Activated CD8-positive, alpha-beta memory T cell treated with anti-CD3 and anti-CD28 coated beads, Interleukin-2, amount 10 ng/mL, durations not matched to agents 7 days and 5 days (primary cell): ENCODE measurements around the gene CXorf38. TPM values are rescaled to one million over a fixed set of nuclear protein-coding genes. Genes with fewer than 3 reads are reported as not detected.
A peak's percentile ranks its signal among the peaks of the same experiment; 100 is the strongest.

ENCODE experiments used
- ATAC-seq: fragments of 150-1000 bp; cut with Tn5 transposase; one replicate; pipeline ENCODE4 v1.10.0; 2021; ENCODE audit warnings: moderate library complexity
- CTCF ChIA-PET: fragments of 350-600 bp; sonication (Branson Sonifier 250); formaldehyde crosslinking; loops from one replicate; lab custom pipeline; 2021; ENCODE audit warnings: antibody characterized with exemption; lab: Charles Lee
- DNase-seq: peaks from one replicate; pipeline ENCODE4 v3.0.0-alpha.2; 2020
- H3K27ac Mint-ChIP-seq: one replicate; pipeline ENCODE4 v1.8.0; 2021; ENCODE audit warnings: mild to moderate bottlenecking, mixed read lengths
- H3K27me3 Mint-ChIP-seq: one replicate; pipeline ENCODE4 v1.8.0; 2021; ENCODE audit warnings: mixed read lengths
- H3K36me3 Mint-ChIP-seq: one replicate; pipeline ENCODE4 v1.8.0; 2021; ENCODE audit warnings: mild to moderate bottlenecking, mixed read lengths
- H3K4me1 Mint-ChIP-seq: one replicate; pipeline ENCODE4 v1.8.0; 2021; ENCODE audit warnings: mixed read lengths
- H3K4me3 Mint-ChIP-seq: one replicate; pipeline ENCODE4 v1.8.0; 2021; ENCODE audit warnings: mild to moderate bottlenecking, moderate library complexity, mixed read lengths
- H3K9me3 Mint-ChIP-seq: one replicate; pipeline ENCODE4 v1.8.0; 2022; ENCODE audit warnings: low read depth, mixed read lengths
- total RNA-seq, 2 experiments: library from RNA; stranded (reverse); gene quantifications; one replicate each; pipeline ENCODE4 v1.2.3, GENCODE V29; 2021

The CXorf38 gene
- total RNA-seq, 2 experiments from 2014 or later: 22.8 to 23.7 TPM

DNA sequence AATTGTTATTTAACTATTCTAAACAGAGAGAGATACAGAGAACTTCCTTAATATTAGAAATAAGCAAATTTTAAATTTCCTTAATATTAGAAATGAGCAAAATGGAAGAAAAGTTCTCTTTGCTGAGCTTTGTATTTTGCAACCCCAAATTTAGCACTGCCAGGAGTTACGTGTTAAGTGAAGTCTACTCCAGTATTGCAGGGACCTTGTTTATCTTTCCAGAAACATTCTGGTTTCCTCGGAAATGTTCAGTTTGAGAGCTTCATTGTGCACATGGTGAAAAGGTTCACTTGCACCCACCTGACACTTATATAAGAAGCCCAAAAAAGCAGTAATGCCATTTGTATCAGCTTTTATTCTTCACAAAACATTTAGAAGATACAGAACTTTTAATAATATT lies 6.2 kb upstream of the CXorf38 start:
- CTCF ChIA-PET: interaction anchor here (1.5 to 5.2 kb wide), 2 partner anchors 13 to 140 kb away, joined by 5 to 39 read pairs; no protein-coding TSS in a partner anchor
- ATAC-seq (no peak), DNase-seq (no peak)
- peaks cover 2% of the 10 kb centered on the region for H3K4me1 Mint-ChIP-seq
- no peaks in the 10 kb centered on the region for H3K27me3 Mint-ChIP-seq
- H3K9me3 Mint-ChIP-seq: no peaks in the 10 kb centered on the region
- peaks cover 17% of the 10 kb centered on the region for H3K36me3 Mint-ChIP-seq
- no peak overlapping the region for H3K4me3 Mint-ChIP-seq
- H3K27ac Mint-ChIP-seq: no peak overlapping the region

GRCh38 chrX:40652664-40653063 lies 5.3 kb upstream of the CXorf38 start:
- Mint-ChIP-seq H3K4me3 (no peak overlapping the region), H3K9me3 (no peaks in the 10 kb centered on the region), H3K4me1 (peaks cover 3% of the 10 kb centered on the region), H3K36me3 (peaks cover 17% of the 10 kb centered on the region), H3K27ac (no peak overlapping the region), H3K27me3 (no peaks in the 10 kb centered on the region)
- no peak for ATAC-seq
- CTCF ChIA-PET: interaction anchor here (1.1 to 5.2 kb wide), 4 partner anchors 77 to 438 kb away, joined by 3 to 39 read pairs (median 3); no protein-coding TSS in a partner anchor
- no peak for DNase-seq

- ATAC-seq: no peak
- Mint-ChIP-seq H3K4me3 (no peak overlapping the region), H3K36me3 (peaks cover 13% of the 10 kb centered on the region), H3K27me3 (no peaks in the 10 kb centered on the region), H3K9me3 (no peaks in the 10 kb centered on the region), H3K4me1 (peaks cover 3% of the 10 kb centered on the region), H3K27ac (peak overlapping the region; percentile 52)
- peak; percentile 75 for DNase-seq
- CTCF ChIA-PET: interaction anchor here (0.6 to 5.2 kb wide), 26 partner anchors 9 to 682 kb away, joined by 3 to 39 read pairs (median 3); partner anchors contain the start of genes DDX3X and MED14
Observed at GRCh38 chrX:40651620-40652223, 4.4 kb upstream of the CXorf38 start.

DNA sequence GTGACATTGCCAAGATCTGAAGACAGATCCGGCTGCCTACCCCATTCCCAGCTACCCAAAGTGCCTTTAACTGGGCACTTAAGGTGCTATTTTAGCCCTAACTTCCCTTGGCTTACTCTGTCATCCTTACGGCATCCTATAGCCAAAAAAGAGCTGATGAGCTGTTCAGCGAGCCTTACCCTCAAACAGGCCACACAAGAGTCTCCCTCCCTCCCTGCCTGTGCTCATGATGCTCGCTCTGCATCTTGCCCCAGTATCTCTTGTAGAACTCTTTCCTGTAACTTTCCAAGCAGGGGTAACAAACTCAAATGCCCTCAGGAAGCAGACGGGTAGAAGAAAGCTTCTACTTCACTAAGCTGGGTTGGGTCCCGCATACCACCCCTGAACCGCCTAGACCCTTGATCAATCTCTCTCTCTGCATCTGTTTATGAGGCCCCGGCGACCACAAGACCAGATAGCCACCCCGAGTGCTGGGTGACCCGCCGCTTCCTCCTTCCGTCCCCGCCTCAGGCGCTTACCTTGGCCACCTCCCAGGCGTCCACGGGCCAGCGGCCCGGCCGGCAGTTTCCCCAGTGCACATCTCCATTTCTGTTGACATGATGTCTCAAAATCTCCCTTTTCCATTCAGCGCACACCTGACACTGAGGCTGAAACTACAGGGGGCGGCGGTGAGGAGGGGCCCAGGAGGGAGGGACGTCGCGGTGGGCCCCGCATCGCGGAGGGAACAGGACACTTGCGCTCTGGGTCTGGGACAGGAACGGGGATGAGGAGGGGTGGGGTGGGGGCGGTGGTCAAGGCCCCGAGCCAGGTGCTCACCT lies 663 bp downstream of the CXorf38 start:
- peak; percentile 22 for ATAC-seq

DNA sequence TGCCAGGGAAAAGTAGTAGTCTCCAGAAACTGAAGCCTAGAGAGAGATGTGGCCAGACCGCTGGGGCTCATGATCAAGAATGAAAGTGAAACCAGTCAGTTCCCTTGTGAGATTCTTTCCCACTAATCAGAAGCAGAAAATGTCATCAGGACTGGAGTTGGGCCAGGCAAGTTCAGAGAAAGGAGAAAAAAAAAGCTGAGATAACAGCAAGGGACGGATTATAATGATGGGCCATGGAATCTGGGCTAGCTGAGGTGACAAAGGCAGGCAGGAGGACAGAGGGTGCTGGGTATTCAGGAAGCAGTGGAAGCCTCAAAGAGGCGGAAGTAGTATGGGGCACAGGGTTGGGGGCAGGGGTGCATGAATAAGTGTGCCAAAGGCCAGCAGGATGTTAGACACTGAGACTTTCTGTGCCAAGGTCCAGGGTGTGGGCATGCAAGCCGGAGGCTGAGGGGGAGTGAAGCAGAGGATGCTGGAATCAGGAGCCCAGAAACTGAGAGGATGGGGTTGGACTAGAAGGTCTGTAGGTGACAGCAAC lies 2.5 kb downstream of the CXorf38 start:
- no peaks in the 10 kb centered on the region for H3K27me3 Mint-ChIP-seq
- H3K4me1 Mint-ChIP-seq: peaks cover 16% of the 10 kb centered on the region
- H3K36me3 Mint-ChIP-seq: peaks cover 24% of the 10 kb centered on the region
- H3K4me3 Mint-ChIP-seq: peak overlapping the region; percentile 90
- DNase-seq (peak; percentile 68), ATAC-seq (peak; percentile 57)
- CTCF ChIA-PET: no interaction called here
- peak overlapping the region; percentile 99 for H3K27ac Mint-ChIP-seq
- H3K9me3 Mint-ChIP-seq: no peaks in the 10 kb centered on the region

More for the DNA sequence above, 663 bp downstream of the CXorf38 start:
- Mint-ChIP-seq H3K4me3 (peak overlapping the region; percentile 90), H3K9me3 (no peaks in the 10 kb centered on the region), H3K27me3 (no peaks in the 10 kb centered on the region), H3K27ac (peak overlapping the region; percentile 95), H3K36me3 (peaks cover 27% of the 10 kb centered on the region), H3K4me1 (peaks cover 17% of the 10 kb centered on the region)
- DNase-seq: peak; percentile 63
- CTCF ChIA-PET: interaction anchor here (0.8 to 1.9 kb wide), 3 partner anchors 103 to 147 kb away, joined by 3 to 5 read pairs (median 4); no protein-coding TSS in a partner anchor

- DNase-seq (no peak), ATAC-seq (no peak)
- CTCF ChIA-PET: no interaction called here
- Mint-ChIP-seq H3K4me3 (peak overlapping the region; percentile 90), H3K27ac (peak overlapping the region; percentile 99), H3K9me3 (no peaks in the 10 kb centered on the region), H3K27me3 (no peaks in the 10 kb centered on the region), H3K36me3 (peaks cover 26% of the 10 kb centered on the region), H3K4me1 (peaks cover 16% of the 10 kb centered on the region)
Observed at GRCh38 chrX:40644176-40644575, 3.2 kb downstream of the CXorf38 start.

DNA sequence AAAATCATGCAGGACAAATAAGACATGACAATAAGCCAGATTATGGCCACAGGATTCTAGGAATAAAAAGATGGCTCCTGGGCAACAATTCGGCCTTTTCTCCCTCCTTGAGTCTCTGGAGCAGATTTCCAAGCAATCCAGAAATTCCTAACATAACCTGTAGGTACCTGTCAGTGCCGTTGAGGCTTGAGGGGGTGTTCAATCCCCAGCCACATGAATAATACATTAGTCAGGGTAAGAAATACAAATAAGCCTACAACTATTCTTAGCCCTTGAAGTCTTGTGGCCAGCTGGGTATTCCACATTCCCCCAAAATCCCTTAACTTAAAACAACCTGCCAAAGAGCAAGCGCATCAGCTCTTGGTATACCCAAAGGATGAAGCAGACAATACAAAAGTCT lies 9.7 kb downstream of the CXorf38 start:
- CTCF ChIA-PET: interaction anchor here (0.9 kb wide), 2 partner anchors 43 to 94 kb away, joined by 3 read pairs; no protein-coding TSS in a partner anchor

DNA sequence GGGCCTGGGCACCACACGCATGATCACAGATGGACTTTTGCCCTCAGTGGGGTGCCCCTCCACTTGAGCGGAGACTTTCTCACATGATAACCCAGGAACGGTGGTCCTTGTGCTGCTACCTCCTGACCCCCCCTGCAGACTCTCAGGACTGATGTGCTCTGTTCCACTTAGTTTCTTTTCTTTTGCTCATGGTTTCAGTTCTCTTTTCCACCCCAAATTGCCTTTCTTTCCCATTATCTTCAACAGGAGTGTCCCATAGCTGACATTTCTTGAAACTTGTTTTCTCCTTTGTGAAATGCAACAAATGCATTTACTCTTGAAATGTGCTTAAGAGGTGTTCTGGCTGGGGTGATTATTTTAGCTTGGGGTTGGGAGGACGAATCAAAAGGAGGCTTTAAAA lies 15.2 kb downstream of the CXorf38 start:
- H3K27me3 Mint-ChIP-seq: no peaks in the 10 kb centered on the region
- no peak for ATAC-seq
- peaks cover 4% of the 10 kb centered on the region for H3K4me1 Mint-ChIP-seq
- H3K4me3 Mint-ChIP-seq: no peak overlapping the region
- peaks cover 36% of the 10 kb centered on the region for H3K36me3 Mint-ChIP-seq
- no peak overlapping the region for H3K27ac Mint-ChIP-seq
- CTCF ChIA-PET: interaction anchor here (1.2 kb wide), 1 partner anchor 19 kb away, joined by 3 read pairs; no protein-coding TSS in a partner anchor
- DNase-seq: no peak
- H3K9me3 Mint-ChIP-seq: no peaks in the 10 kb centered on the region

More for the DNA sequence above, 9.7 kb downstream of the CXorf38 start:
- Mint-ChIP-seq H3K27me3 (no peaks in the 10 kb centered on the region), H3K36me3 (peaks cover 39% of the 10 kb centered on the region), H3K4me1 (peaks cover 12% of the 10 kb centered on the region), H3K27ac (no peak overlapping the region), H3K9me3 (no peaks in the 10 kb centered on the region), H3K4me3 (no peak overlapping the region)
- ATAC-seq (no peak), DNase-seq (no peak)

DNA sequence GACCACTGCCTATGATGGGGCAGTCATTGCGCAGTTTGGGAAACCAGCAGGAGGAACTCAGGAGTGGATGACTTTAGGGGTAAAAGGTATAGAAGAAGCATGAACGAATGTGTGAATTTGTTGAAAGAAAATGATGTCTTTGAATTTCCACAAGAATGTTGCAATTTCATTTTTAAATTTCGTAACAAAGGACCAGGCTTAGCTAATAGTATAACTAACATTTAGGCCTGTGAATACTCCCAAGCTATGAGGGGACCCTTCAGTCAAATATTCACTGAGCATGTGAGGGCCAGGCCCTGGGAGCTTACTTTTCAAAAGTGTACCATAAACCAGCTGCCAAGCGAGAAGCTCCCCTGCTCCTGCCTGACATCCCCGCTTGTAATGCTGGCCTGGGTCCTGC lies 18.9 kb downstream of the CXorf38 start:
- DNase-seq (no peak), ATAC-seq (no peak)
- H3K27ac Mint-ChIP-seq: no peak overlapping the region
- peaks cover 4% of the 10 kb centered on the region for H3K4me1 Mint-ChIP-seq
- no peaks in the 10 kb centered on the region for H3K9me3 Mint-ChIP-seq
- H3K4me3 Mint-ChIP-seq: no peak overlapping the region
- H3K27me3 Mint-ChIP-seq: no peaks in the 10 kb centered on the region
- CTCF ChIA-PET: no interaction called here
- H3K36me3 Mint-ChIP-seq: peaks cover 23% of the 10 kb centered on the region

DNA sequence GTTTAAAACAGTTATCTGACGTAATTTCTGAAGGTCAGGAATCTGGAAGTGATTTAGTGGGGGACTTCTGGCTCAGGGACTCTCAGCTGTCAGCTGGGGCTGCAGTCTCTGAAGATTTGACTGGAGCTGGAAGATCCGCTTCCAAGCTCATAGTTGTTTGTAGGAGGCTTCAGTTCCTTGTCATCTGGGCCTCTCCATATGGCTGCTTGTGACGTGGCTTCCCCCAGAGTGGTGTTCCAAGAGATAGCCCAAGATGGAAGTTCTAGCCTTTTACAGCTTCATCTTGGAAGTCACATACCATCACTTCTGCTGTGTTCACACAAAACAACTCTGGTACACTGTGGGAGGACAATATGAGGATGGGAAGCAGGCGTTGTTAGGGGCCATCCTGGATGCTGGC lies 22.1 kb downstream of the CXorf38 start:
- Mint-ChIP-seq H3K36me3 (peaks cover 11% of the 10 kb centered on the region), H3K27ac (no peak overlapping the region), H3K27me3 (no peaks in the 10 kb centered on the region), H3K4me3 (no peak overlapping the region), H3K9me3 (no peaks in the 10 kb centered on the region), H3K4me1 (no peaks in the 10 kb centered on the region)
- CTCF ChIA-PET: no interaction called here
- DNase-seq (no peak), ATAC-seq (no peak)

- ATAC-seq (no peak), DNase-seq (no peak)
- no peak overlapping the region for H3K27ac Mint-ChIP-seq
- H3K36me3 Mint-ChIP-seq: peaks cover 10% of the 10 kb centered on the region
- CTCF ChIA-PET: interaction anchor here (1.2 kb wide), 1 partner anchor 170 kb away, joined by 3 read pairs; no protein-coding TSS in a partner anchor
- H3K9me3 Mint-ChIP-seq: no peaks in the 10 kb centered on the region
- H3K4me3 Mint-ChIP-seq: no peak overlapping the region
- no peaks in the 10 kb centered on the region for H3K4me1 Mint-ChIP-seq
- no peaks in the 10 kb centered on the region for H3K27me3 Mint-ChIP-seq
Observed at GRCh38 chrX:40623665-40624064, 23.7 kb downstream of the CXorf38 start.

GRCh38 chrX:40623139-40623536 lies 24.2 kb downstream of the CXorf38 start, which contains the start of gene MPC1L:
Gene MPC1L, plus strand, starts transcription at chrX:40623428. Its CDS starts 138 bp downstream, at chrX:40623566.
- CTCF ChIA-PET: no interaction called here
- H3K4me3 Mint-ChIP-seq: no peak within 1 kb of the TSS
- no peaks in the 10 kb centered on the region for H3K9me3 Mint-ChIP-seq
- H3K27ac Mint-ChIP-seq: no peak within 1 kb of the TSS
- ATAC-seq (no peak), DNase-seq (no peak)
- H3K4me1 Mint-ChIP-seq: no peaks in the 10 kb centered on the region
- H3K36me3 Mint-ChIP-seq: peaks cover 7% of the 10 kb centered on the region
- no peaks in the 10 kb centered on the region for H3K27me3 Mint-ChIP-seq

GRCh38 chrX:40622479-40623138 lies 24.8 kb downstream of the CXorf38 start:
- no peaks in the 10 kb centered on the region for H3K9me3 Mint-ChIP-seq
- ATAC-seq: no peak
- H3K4me1 Mint-ChIP-seq: no peaks in the 10 kb centered on the region
- H3K36me3 Mint-ChIP-seq: peaks cover 6% of the 10 kb centered on the region
- DNase-seq: no peak
- CTCF ChIA-PET: no interaction called here
- no peak overlapping the region for H3K4me3 Mint-ChIP-seq
- H3K27me3 Mint-ChIP-seq: no peaks in the 10 kb centered on the region
- no peak overlapping the region for H3K27ac Mint-ChIP-seq
